ENCODE data around the gene POU6F2. TPM values are rescaled to one million over a fixed set of nuclear protein-coding genes. Genes with fewer than 3 reads are reported as not detected.

Gene POU6F2
- polyA plus RNA-seq, 4 donors, result 0.16 TPM; not detected in 3

DNA sequence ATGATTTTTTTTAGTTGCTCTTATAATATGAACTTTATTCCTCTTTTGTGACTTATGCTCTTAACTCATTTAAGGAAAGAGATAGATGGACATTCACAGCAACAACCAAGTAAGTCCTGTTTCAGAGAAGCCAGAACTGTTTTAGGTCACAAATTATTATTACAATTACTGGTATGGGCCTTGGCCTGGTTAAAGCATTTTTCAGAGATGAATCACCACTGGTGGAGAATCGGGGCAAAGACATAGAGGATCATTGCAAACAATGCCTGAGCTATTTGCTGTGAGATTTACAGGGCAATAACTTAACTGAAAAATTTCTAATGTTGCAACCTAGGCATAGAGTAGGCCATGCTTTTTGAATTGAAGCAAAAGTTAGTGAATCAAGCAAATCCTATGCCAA is 450.5 kb downstream of the POU6F2 start:
- FAIRE-seq (no peak), DNase-seq (no peak)
- Histone ChIP-seq H3K4me3 (ENCODE audit: low read depth in 1 of 3, low read length in 3 of 3) (no peak overlapping the region), H3K27me3 (ENCODE audit: control insufficient read depth in 3 of 3, insufficient read depth in 3 of 3, low read length in 3 of 3) (peaks cover 0 to 15% (median 0%) of the 10 kb centered on the region in 3 donors), H3K27ac (ENCODE audit: low read depth in 1 of 3, low read length in 2 of 3) (no peak overlapping the region), H3K4me1 (ENCODE audit: control insufficient read depth in 3 of 3, insufficient read depth in 2 of 3, low read depth in 1 of 3, low read length in 2 of 3) (no peaks in the 10 kb centered on the region), H3K36me3 (ENCODE audit: control insufficient read depth in 3 of 3, insufficient read depth in 2 of 3, low read depth in 1 of 3, low read length in 3 of 3) (no peaks in the 10 kb centered on the region), H3K9me3 (ENCODE audit: control insufficient read depth in 2 of 2, insufficient read depth in 1 of 2, low read depth in 1 of 2, low read length in 1 of 2) (no peaks in the 10 kb centered on the region)
- 4 to 28% (median 24%) methylated on average over 1 of the region's 1 CpG for WGBS, 3 donors

DNA sequence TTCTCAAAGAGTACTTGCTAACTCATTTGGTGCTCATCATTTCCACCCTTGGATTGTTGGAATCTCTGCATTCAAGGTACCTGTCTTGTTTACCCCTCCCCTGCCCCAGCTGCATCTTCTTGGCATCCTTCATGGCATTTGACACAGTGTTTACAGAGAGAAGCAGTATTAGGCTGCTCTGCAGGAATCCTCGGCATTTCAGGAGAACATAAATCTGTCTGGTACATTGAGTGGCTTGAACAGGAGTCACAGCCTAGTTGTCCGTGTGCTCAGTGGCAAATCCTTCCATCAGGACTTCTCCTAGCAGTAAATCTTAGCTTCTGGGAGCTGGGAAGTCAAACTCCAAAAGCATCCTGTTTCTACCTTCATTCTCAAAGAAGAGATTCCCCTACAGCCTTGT is 451.7 kb downstream of the POU6F2 start:
- no peak overlapping the region for H3K4me3 ChIP-seq (ENCODE audit: low read depth in 1 of 3, low read length in 3 of 3)
- DNase-seq (no peak), FAIRE-seq (no peak)
- WGBS, 3 donors, result 60 to 82% (median 66%) methylated on average over 2 of the region's 2 CpGs
- H3K36me3 ChIP-seq (ENCODE audit: control insufficient read depth in 3 of 3, insufficient read depth in 2 of 3, low read depth in 1 of 3, low read length in 3 of 3), result no peaks in the 10 kb centered on the region
- H3K4me1 ChIP-seq (ENCODE audit: control insufficient read depth in 3 of 3, insufficient read depth in 2 of 3, low read depth in 1 of 3, low read length in 2 of 3), result no peaks in the 10 kb centered on the region
- H3K27ac ChIP-seq (ENCODE audit: low read depth in 1 of 3, low read length in 2 of 3), result no peak overlapping the region
- H3K27me3 ChIP-seq (ENCODE audit: control insufficient read depth in 3 of 3, insufficient read depth in 3 of 3, low read length in 3 of 3), result peaks cover 0 to 15% (median 0%) of the 10 kb centered on the region in 3 donors
- H3K9me3 ChIP-seq (ENCODE audit: control insufficient read depth in 2 of 2, insufficient read depth in 1 of 2, low read depth in 1 of 2, low read length in 1 of 2), result no peaks in the 10 kb centered on the region

- no peaks in the 10 kb centered on the region for H3K4me1 ChIP-seq (ENCODE audit: control insufficient read depth in 3 of 3, insufficient read depth in 2 of 3, low read depth in 1 of 3, low read length in 2 of 3)
- no peak for DNase-seq
- H3K9me3 ChIP-seq (ENCODE audit: control insufficient read depth in 2 of 2, insufficient read depth in 1 of 2, low read depth in 1 of 2, low read length in 1 of 2), result no peaks in the 10 kb centered on the region
- peaks cover 0 to 15% (median 0%) of the 10 kb centered on the region in 3 donors for H3K27me3 ChIP-seq (ENCODE audit: control insufficient read depth in 3 of 3, insufficient read depth in 3 of 3, low read length in 3 of 3)
- 87 to 96% (median 91%) methylated on average over 6 of the region's 6 CpGs for WGBS, 3 donors
- no peak for FAIRE-seq
- no peaks in the 10 kb centered on the region for H3K36me3 ChIP-seq (ENCODE audit: control insufficient read depth in 3 of 3, insufficient read depth in 2 of 3, low read depth in 1 of 3, low read length in 3 of 3)
- H3K4me3 ChIP-seq (ENCODE audit: low read depth in 1 of 3, low read length in 3 of 3), result no peak overlapping the region
- no peak overlapping the region for H3K27ac ChIP-seq (ENCODE audit: low read depth in 1 of 3, low read length in 2 of 3)
Observed at GRCh38 chr7:39430441-39430840, 452.7 kb downstream of the POU6F2 start.

DNA sequence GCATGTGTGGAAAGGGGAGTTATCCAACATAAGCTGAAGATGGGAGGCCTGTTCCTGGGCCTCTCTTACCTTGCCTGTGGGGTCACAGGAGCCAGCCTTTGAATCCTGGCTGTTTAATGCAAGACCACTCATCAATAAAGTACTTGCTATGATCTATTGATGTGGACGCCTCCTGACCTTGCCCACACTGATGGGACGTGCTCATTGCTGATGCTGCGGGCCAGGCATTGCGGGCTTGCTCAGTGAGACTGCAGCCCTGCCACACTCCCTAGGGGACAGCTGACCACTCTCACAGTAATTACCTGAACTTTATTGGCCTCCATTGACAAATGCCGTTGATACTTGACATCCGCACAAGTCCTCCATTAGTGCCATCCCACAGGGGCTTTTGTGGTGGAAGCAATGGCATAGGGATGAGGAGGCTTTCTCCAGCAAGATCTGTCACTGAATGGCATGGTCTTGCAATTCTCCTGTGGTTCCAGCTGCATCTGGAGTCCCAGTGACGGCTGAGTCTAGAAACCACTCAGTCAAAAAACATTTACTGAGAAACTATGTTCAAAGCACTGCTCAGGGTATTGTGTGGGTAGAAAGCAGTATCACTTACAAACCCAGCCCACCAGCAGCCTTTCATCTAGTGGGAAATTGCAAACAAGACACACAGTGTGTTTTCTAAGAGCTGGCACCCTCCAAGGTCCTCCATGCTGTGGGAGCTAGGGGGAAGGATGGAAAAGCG is 453.4 kb downstream of the POU6F2 start:
- no peaks in the 10 kb centered on the region for H3K36me3 ChIP-seq (ENCODE audit: control insufficient read depth in 3 of 3, insufficient read depth in 2 of 3, low read depth in 1 of 3, low read length in 3 of 3)
- peaks cover 0 to 13% (median 0%) of the 10 kb centered on the region in 3 donors for H3K27me3 ChIP-seq (ENCODE audit: control insufficient read depth in 3 of 3, insufficient read depth in 3 of 3, low read length in 3 of 3)
- no peak overlapping the region for H3K27ac ChIP-seq (ENCODE audit: low read depth in 1 of 3, low read length in 2 of 3)
- 88 to 95% (median 89%) methylated on average over 8 of the region's 8 CpGs for WGBS, 3 donors
- FAIRE-seq (no peak), DNase-seq (no peak)
- H3K4me3 ChIP-seq (ENCODE audit: low read depth in 1 of 3, low read length in 3 of 3), result no peak overlapping the region
- no peaks in the 10 kb centered on the region for H3K4me1 ChIP-seq (ENCODE audit: control insufficient read depth in 3 of 3, insufficient read depth in 2 of 3, low read depth in 1 of 3, low read length in 2 of 3)
- H3K9me3 ChIP-seq (ENCODE audit: control insufficient read depth in 2 of 2, insufficient read depth in 1 of 2, low read depth in 1 of 2, low read length in 1 of 2), result no peaks in the 10 kb centered on the region

- FAIRE-seq (no peak), DNase-seq (no peak)
- H3K36me3 ChIP-seq (ENCODE audit: control insufficient read depth in 3 of 3, insufficient read depth in 2 of 3, low read depth in 1 of 3, low read length in 3 of 3), result no peaks in the 10 kb centered on the region
- H3K4me3 ChIP-seq (ENCODE audit: low read depth in 1 of 3, low read length in 3 of 3), result no peak overlapping the region
- H3K4me1 ChIP-seq (ENCODE audit: control insufficient read depth in 3 of 3, insufficient read depth in 2 of 3, low read depth in 1 of 3, low read length in 2 of 3), result no peaks in the 10 kb centered on the region
- H3K9me3 ChIP-seq (ENCODE audit: control insufficient read depth in 2 of 2, insufficient read depth in 1 of 2, low read depth in 1 of 2, low read length in 1 of 2), result no peaks in the 10 kb centered on the region
- 70 to 73% (median 71%) methylated on average over 3 of the region's 3 CpGs for WGBS, 3 donors
- peaks cover 0 to 9% (median 0%) of the 10 kb centered on the region in 3 donors for H3K27me3 ChIP-seq (ENCODE audit: control insufficient read depth in 3 of 3, insufficient read depth in 3 of 3, low read length in 3 of 3)
- no peak overlapping the region for H3K27ac ChIP-seq (ENCODE audit: low read depth in 1 of 3, low read length in 2 of 3)
Observed at GRCh38 chr7:39432368-39432767, 454.7 kb downstream of the POU6F2 start.

GRCh38 chr7:39432807-39433416 is 455.2 kb downstream of the POU6F2 start:
- FAIRE-seq (no peak), DNase-seq (no peak)
- H3K9me3 ChIP-seq (ENCODE audit: control insufficient read depth in 2 of 2, insufficient read depth in 1 of 2, low read depth in 1 of 2, low read length in 1 of 2), result no peaks in the 10 kb centered on the region

GRCh38 chr7:39433550-39433949 is 455.8 kb downstream of the POU6F2 start:
- WGBS, 3 donors, result 64 to 77% (median 68%) methylated on average over 1 of the region's 1 CpG
- Histone ChIP-seq H3K27me3 (ENCODE audit: control insufficient read depth in 3 of 3, insufficient read depth in 3 of 3, low read length in 3 of 3) (peaks cover 0 to 9% (median 0%) of the 10 kb centered on the region in 3 donors), H3K4me3 (ENCODE audit: low read depth in 1 of 3, low read length in 3 of 3) (no peak overlapping the region), H3K9me3 (ENCODE audit: control insufficient read depth in 2 of 2, insufficient read depth in 1 of 2, low read depth in 1 of 2, low read length in 1 of 2) (no peaks in the 10 kb centered on the region), H3K36me3 (ENCODE audit: control insufficient read depth in 3 of 3, insufficient read depth in 2 of 3, low read depth in 1 of 3, low read length in 3 of 3) (no peaks in the 10 kb centered on the region), H3K4me1 (ENCODE audit: control insufficient read depth in 3 of 3, insufficient read depth in 2 of 3, low read depth in 1 of 3, low read length in 2 of 3) (no peaks in the 10 kb centered on the region), H3K27ac (ENCODE audit: low read depth in 1 of 3, low read length in 2 of 3) (no peak overlapping the region)
- FAIRE-seq, result no peak
- no peak for DNase-seq

More at GRCh38 chr7:39432807-39433416, 455.2 kb downstream of the POU6F2 start:
- no peaks in the 10 kb centered on the region for H3K4me1 ChIP-seq (ENCODE audit: control insufficient read depth in 3 of 3, insufficient read depth in 2 of 3, low read depth in 1 of 3, low read length in 2 of 3)
- no peak overlapping the region for H3K27ac ChIP-seq (ENCODE audit: low read depth in 1 of 3, low read length in 2 of 3)
- peaks cover 0 to 9% (median 0%) of the 10 kb centered on the region in 3 donors for H3K27me3 ChIP-seq (ENCODE audit: control insufficient read depth in 3 of 3, insufficient read depth in 3 of 3, low read length in 3 of 3)
- WGBS, 3 donors, result 77% methylated on average over 13 of the region's 13 CpGs
- no peaks in the 10 kb centered on the region for H3K36me3 ChIP-seq (ENCODE audit: control insufficient read depth in 3 of 3, insufficient read depth in 2 of 3, low read depth in 1 of 3, low read length in 3 of 3)
- no peak overlapping the region for H3K4me3 ChIP-seq (ENCODE audit: low read depth in 1 of 3, low read length in 3 of 3)

- no peak overlapping the region for H3K4me3 ChIP-seq (ENCODE audit: low read depth in 1 of 3, low read length in 3 of 3)
- no peaks in the 10 kb centered on the region for H3K4me1 ChIP-seq (ENCODE audit: control insufficient read depth in 3 of 3, insufficient read depth in 2 of 3, low read depth in 1 of 3, low read length in 2 of 3)
- WGBS, 3 donors, result 46 to 51% (median 50%) methylated on average over 3 of the region's 3 CpGs
- no peak overlapping the region for H3K27ac ChIP-seq (ENCODE audit: low read depth in 1 of 3, low read length in 2 of 3)
- H3K27me3 ChIP-seq (ENCODE audit: control insufficient read depth in 3 of 3, insufficient read depth in 3 of 3, low read length in 3 of 3), result peaks cover 0 to 9% (median 0%) of the 10 kb centered on the region in 3 donors
- H3K36me3 ChIP-seq (ENCODE audit: control insufficient read depth in 3 of 3, insufficient read depth in 2 of 3, low read depth in 1 of 3, low read length in 3 of 3), result no peaks in the 10 kb centered on the region
- DNase-seq (no peak), FAIRE-seq (no peak)
- H3K9me3 ChIP-seq (ENCODE audit: control insufficient read depth in 2 of 2, insufficient read depth in 1 of 2, low read depth in 1 of 2, low read length in 1 of 2), result no peaks in the 10 kb centered on the region
Observed at GRCh38 chr7:39434012-39434411, 456.3 kb downstream of the POU6F2 start.
